ENCODE results near the gene CD82. TPM values are rescaled to one million over a fixed set of nuclear protein-coding genes. Genes with fewer than 3 reads are reported as not detected.

The CD82 gene
- total RNA-seq, 1 donor, result 22.0 TPM

DNA sequence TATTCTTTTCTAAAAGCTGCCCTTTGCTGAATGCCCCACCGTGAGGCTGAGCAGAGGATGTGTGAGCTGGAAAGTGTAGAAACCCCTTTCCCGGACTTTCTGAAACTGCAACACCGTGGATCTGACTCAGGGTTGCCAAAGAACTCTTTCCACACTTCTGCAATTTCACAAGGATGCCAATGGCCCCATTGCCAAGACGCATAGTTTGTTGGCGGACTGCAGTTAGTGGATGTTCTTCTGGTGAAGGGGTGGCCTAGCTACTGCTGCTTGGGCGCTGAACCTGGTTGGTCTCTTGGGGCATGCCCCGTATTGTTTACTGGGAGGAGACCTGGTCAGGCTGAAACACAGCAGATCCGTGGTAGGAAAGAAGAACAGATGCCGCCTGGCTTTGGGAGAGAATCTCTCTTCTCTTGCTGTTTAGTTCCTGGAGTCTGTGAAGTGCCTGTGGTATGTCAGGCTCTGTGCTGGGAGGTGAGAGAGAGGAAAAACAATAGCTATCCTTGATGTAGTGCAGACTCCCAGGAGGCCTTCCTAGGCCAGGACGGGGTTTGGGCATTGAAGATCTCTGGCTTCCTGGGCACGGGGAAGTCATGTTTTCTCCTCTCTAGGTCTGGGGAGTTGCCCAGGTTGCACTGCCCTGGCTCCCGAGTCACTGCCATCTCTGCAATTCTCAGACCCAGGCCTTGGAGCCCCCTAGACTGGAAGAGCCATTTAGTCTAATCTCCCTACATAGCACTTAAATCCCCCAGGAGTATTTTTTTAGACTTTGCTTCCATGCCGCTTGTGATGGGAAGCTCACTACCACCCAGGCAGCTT is 26.9 kb downstream of the CD82 start:
- no peaks in the 10 kb centered on the region for H3K9me3 ChIP-seq (ENCODE audit: low read depth, low read length)
- H3K4me3 ChIP-seq (ENCODE audit: low read length), result no peak overlapping the region
- no peaks in the 10 kb centered on the region for H3K27me3 ChIP-seq (ENCODE audit: insufficient read depth, low read length)
- H3K4me1 ChIP-seq (ENCODE audit: insufficient read depth, low read length), result peaks cover 54% of the 10 kb centered on the region

DNA sequence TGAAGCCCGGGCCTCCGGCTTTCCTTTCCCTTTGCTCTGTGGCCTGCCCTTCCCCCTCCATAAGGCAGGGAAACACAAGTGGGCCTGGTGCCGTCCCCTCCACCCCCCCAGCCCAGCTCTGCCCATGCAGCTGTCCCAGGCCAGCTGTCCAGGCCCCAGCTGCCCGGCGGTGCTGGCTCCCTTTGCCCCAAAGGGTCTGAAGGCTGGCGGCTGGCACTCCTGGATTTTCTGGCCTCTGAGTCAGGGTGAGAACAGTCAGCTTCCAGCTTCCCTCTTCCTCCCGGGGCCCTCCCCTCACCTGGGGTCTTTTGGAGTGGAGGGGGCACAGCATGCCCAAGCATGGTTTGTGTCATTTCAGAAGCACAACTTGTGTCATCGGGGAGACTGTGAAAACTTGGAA is 27.8 kb downstream of the CD82 start:
- Histone ChIP-seq H3K27me3 (ENCODE audit: insufficient read depth, low read length) (no peaks in the 10 kb centered on the region), H3K4me3 (ENCODE audit: low read length) (no peak overlapping the region), H3K9me3 (ENCODE audit: low read depth, low read length) (no peaks in the 10 kb centered on the region), H3K4me1 (ENCODE audit: insufficient read depth, low read length) (peaks cover 58% of the 10 kb centered on the region)

DNA sequence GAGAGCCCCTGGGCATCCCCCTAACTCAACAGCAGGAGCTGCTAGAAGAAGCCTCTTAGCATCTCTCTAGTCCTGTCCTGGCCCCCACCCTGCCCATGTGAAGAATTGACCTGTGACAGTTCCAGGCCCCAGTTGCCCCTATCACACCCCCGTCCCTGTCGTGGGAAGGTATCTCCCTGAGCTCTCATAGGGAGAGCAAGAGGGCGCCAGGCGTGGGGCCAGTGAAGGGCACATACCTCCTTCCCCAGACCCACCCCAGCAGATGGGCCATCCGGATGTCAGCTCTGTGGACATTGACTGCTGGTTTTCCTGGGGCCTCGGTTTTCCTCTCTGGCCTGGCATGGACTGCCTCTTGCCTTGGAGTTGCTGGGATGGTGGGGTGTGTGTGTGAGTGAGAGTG is 29.5 kb downstream of the CD82 start:
- H3K4me3 ChIP-seq (ENCODE audit: low read length), result no peak overlapping the region
- peaks cover 58% of the 10 kb centered on the region for H3K4me1 ChIP-seq (ENCODE audit: insufficient read depth, low read length)
- H3K27me3 ChIP-seq (ENCODE audit: insufficient read depth, low read length), result no peaks in the 10 kb centered on the region
- no peaks in the 10 kb centered on the region for H3K9me3 ChIP-seq (ENCODE audit: low read depth, low read length)

DNA sequence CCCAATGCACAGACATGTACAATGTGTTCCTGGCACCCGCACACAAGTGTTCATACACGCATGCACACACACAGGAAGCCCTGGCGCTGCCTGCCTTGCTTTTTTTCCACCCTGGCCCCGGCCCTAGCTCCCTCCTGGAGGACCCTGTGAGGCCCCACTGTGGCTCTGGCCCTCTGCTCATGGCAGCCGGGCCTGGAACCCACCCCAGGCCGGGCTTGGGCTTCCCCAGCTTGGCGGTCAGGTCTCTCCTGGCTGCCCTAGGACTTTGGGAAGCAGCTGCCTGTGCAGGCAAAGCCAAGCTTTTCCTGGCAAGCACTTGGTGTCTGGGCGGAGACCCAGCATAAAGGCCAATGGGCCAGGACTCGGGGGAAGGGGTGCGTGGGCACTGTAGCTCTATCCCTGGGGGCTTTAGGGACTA is 30.5 kb downstream of the CD82 start:
- H3K9me3 ChIP-seq (ENCODE audit: low read depth, low read length), result no peaks in the 10 kb centered on the region
- H3K4me3 ChIP-seq (ENCODE audit: low read length), result no peak overlapping the region
- no peaks in the 10 kb centered on the region for H3K27me3 ChIP-seq (ENCODE audit: insufficient read depth, low read length)
- peaks cover 51% of the 10 kb centered on the region for H3K4me1 ChIP-seq (ENCODE audit: insufficient read depth, low read length)

DNA sequence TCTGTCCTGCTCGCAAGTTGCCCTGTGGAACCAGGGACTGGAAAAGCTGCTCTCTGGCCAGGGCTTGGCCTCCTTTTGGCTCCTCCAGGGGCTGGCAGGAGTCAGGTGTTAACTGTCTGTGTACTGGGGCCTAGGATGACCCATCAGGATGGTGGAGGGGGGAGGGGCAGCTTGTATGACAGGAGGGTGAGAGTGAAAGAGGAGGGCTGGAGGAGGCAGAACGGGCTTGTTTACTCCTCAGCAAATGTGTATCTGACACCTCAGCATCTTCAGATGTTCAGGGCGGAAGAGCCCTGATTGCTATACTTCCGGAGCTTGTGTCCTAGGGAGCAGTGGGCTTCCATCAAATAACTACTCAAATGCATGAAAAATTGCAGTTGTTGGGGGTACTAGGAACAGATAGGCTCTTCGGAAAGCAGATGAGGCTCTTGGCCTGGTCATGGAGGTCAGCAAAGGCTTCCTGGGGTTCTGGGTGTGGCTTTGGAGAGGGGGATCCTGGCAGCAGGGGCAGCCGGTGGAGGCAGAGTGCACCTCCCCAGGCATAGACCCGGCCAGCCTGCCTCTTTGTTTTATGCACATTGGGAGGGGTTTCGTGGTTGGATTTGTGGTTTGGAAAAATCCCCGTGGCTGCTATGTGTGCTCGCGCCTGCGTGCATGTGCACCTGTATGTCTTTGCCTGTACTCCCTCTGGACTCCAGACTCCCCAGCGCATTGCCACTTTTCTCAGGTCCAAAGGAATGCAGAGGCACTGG is 31.2 kb downstream of the CD82 start:
- peaks cover 49% of the 10 kb centered on the region for H3K4me1 ChIP-seq (ENCODE audit: insufficient read depth, low read length)
- H3K27me3 ChIP-seq (ENCODE audit: insufficient read depth, low read length), result no peaks in the 10 kb centered on the region
- no peak overlapping the region for H3K4me3 ChIP-seq (ENCODE audit: low read length)
- H3K9me3 ChIP-seq (ENCODE audit: low read depth, low read length), result no peaks in the 10 kb centered on the region

DNA sequence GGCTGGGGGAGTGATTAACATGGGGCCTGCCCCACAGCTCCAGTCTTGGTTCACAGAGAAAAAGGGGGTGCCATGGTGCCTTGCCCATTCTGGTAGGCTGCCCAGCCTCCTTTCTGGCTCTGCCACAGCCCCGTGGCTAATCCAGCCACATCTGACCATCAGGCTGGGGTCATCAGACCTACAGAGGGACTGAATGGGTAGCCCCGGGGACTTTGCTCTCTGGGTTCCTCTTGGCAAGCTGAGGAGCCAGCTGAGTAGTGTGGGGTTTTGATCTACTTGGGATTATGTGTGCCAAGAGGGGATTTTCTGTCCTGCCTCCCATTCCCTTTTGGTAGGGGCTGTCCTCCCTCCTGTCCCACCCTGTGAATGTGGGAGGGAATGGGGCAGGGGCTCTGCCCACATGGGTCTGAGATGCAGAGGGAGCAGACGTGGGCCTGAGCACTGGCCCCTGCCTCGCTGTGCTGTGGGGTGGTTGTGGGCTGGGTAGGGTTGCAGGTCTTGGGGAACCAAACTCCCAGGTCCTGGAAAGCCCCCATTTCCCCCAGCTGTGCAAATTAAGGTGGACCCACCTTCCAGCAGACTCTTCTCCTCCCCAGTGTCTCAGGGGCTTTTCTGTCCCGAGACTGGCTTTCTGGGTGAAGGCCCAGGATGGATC is 32.0 kb downstream of the CD82 start:
- Histone ChIP-seq H3K4me1 (ENCODE audit: insufficient read depth, low read length) (peaks cover 46% of the 10 kb centered on the region), H3K27me3 (ENCODE audit: insufficient read depth, low read length) (no peaks in the 10 kb centered on the region), H3K9me3 (ENCODE audit: low read depth, low read length) (no peaks in the 10 kb centered on the region), H3K4me3 (ENCODE audit: low read length) (no peak overlapping the region)

DNA sequence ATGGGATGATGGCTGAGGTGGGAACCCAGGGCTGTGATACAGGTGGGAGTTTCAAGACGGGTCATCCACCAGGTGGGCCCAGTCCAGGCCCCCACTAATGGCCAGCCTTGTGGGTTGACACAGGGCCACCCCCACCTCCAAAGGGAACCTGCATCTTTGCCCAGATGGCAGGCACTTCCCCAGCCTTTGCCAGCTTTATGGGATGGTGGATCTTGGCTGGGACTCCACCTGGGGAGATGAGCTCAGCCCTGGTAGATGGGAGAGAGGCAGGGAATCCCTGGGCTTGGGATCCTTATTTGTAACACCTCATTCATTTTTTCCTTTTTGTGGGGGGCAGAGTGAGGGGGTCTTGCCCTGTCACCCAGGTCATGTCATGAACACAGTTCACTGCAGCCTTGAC is 33.4 kb downstream of the CD82 start:
- H3K4me1 ChIP-seq (ENCODE audit: insufficient read depth, low read length), result peaks cover 41% of the 10 kb centered on the region
- no peaks in the 10 kb centered on the region for H3K9me3 ChIP-seq (ENCODE audit: low read depth, low read length)
- no peaks in the 10 kb centered on the region for H3K27me3 ChIP-seq (ENCODE audit: insufficient read depth, low read length)
- H3K4me3 ChIP-seq (ENCODE audit: low read length), result no peak overlapping the region

DNA sequence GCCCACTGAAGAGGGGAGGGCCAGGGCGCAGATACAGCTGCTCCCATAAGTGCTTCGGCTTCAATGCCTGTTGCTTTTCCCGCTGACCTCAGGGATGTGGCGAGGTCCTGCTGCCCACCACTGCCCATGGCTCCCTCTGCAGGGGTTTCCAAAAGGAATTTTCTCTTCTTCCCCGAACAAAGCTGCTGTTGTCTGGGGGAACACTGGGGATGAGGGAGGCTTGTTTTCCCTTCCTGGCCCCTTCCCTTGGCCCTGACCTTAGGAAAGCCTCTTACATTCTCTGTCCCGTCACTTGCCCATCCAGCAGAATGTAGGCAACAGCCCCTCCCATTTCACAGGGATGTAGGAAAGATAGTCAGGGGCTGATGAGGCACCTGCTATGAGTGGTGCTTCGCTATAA is 34.8 kb downstream of the CD82 start:
- H3K9me3 ChIP-seq (ENCODE audit: low read depth, low read length), result no peaks in the 10 kb centered on the region
- no peak overlapping the region for H3K4me3 ChIP-seq (ENCODE audit: low read length)
- H3K27me3 ChIP-seq (ENCODE audit: insufficient read depth, low read length), result no peaks in the 10 kb centered on the region
- peaks cover 35% of the 10 kb centered on the region for H3K4me1 ChIP-seq (ENCODE audit: insufficient read depth, low read length)

DNA sequence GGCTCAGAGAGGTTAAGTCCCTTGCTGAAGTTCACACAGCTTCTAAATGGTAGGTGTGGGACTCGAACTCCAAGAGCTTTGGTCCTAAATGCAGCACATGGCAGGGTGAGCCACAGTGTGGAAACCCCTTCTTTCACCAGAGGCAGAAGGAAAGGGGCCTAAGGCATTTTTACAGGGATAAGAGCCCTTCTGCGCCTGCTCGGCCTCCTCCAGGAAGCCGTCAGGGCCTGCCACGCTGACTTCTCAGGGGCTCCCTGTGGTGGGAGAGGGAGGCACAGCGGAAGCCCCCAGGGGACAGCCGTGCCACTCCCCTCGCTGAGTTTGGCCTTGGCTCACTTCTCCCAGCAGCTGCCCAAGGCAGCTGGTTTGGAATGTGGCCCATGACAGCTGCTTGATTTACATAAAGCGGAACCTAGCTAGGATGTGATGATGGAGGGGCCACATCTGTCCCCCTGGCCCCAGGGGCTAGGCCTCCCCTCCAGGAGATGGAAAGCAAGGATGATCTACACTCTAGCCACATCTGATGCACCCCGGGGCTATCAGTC is 35.4 kb downstream of the CD82 start:
- H3K9me3 ChIP-seq (ENCODE audit: low read depth, low read length), result no peaks in the 10 kb centered on the region
- peaks cover 32% of the 10 kb centered on the region for H3K4me1 ChIP-seq (ENCODE audit: insufficient read depth, low read length)
- H3K4me3 ChIP-seq (ENCODE audit: low read length), result no peak overlapping the region
- H3K27me3 ChIP-seq (ENCODE audit: insufficient read depth, low read length), result no peaks in the 10 kb centered on the region

DNA sequence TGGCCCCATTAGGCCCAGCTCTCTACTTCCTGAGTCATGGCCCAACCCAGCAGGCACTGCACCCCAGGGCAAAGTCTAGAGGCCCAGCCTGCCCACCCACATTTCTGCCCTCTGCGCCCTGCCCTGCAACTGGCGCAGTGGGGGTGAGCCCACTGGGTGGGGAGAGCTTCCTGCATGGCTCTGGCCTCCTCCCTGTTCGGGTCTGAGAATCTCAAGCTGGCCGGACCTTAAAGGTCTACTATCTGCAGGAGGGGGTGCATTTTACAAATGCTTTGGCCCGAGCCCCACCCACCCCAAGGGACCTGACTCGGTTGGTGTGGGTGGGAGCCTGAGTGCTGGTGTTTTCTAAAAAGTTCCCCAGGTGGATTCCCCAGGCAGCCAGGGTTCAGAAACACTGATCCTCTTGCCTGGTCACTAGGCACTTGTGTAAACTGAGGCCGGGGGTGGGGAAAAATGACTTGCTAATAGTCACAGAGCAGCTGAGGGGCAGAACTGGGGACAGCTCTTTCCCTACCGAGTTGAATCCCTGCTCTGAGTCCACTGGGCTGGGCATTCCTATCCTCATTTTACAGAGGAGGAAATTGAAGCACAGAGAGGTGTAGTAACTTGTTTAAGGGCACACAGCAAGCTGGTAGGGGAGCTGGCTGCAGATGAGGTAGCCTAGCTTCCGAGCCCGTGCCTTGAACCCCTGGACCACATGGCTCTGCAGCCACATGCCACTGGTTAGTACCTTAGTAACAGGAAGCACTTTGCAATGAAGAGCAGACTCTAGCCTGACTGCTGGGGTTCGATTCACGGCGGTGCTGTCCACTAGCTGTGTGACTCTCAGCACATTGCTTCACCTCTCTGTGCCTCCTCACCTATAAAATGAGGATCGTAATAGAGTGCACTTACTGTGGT is 36.3 kb downstream of the CD82 start:
- Histone ChIP-seq H3K27me3 (ENCODE audit: insufficient read depth, low read length) (no peaks in the 10 kb centered on the region), H3K4me3 (ENCODE audit: low read length) (no peak overlapping the region), H3K9me3 (ENCODE audit: low read depth, low read length) (no peaks in the 10 kb centered on the region), H3K4me1 (ENCODE audit: insufficient read depth, low read length) (peaks cover 23% of the 10 kb centered on the region)

DNA sequence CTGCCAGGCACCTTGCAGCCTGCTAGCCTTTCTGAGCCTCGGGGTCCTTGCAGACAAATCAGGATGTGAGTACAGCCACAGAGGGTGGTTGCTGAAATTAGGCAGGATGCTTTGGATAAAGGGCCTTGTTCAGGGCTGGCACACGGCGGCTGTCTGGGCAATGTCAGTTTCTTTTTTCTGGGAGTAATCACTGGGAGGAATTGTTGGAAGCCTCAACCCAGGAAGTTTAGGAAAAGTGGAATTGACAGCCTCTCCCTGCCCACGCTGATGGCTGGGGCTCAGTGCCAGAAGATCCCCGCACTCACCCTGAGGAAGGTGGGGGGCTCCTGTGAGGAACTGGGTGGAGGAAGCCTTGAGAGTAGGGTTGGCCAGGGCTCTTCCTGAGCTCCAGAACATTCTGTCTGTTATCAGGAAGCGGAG is 37.4 kb downstream of the CD82 start:
- H3K27me3 ChIP-seq (ENCODE audit: insufficient read depth, low read length), result no peaks in the 10 kb centered on the region
- no peak overlapping the region for H3K4me3 ChIP-seq (ENCODE audit: low read length)
- H3K4me1 ChIP-seq (ENCODE audit: insufficient read depth, low read length), result peaks cover 17% of the 10 kb centered on the region
- H3K9me3 ChIP-seq (ENCODE audit: low read depth, low read length), result no peaks in the 10 kb centered on the region

DNA sequence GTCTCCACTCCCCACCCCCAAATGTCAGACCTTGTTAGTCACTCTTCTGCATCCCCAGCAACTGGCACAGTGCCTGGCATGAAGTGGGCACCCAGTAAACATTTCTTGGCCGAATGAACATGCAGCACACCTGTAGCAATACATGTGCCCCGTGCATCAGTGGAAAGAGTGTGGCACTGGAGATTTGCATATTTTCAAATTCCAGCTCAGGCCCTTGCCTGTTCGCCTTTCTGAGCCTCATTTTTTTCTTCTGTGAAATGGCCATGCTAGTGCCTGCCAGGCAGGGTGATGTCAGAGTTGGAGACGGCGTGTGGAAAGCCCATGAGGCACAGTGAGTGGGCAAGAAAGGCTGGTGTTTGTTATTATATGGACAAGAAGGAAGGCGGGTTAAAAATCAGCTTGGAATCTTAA is 38.7 kb downstream of the CD82 start:
- no peak overlapping the region for H3K4me3 ChIP-seq (ENCODE audit: low read length)
- H3K9me3 ChIP-seq (ENCODE audit: low read depth, low read length), result no peaks in the 10 kb centered on the region
- H3K27me3 ChIP-seq (ENCODE audit: insufficient read depth, low read length), result no peaks in the 10 kb centered on the region
- peaks cover 29% of the 10 kb centered on the region for H3K4me1 ChIP-seq (ENCODE audit: insufficient read depth, low read length)

DNA sequence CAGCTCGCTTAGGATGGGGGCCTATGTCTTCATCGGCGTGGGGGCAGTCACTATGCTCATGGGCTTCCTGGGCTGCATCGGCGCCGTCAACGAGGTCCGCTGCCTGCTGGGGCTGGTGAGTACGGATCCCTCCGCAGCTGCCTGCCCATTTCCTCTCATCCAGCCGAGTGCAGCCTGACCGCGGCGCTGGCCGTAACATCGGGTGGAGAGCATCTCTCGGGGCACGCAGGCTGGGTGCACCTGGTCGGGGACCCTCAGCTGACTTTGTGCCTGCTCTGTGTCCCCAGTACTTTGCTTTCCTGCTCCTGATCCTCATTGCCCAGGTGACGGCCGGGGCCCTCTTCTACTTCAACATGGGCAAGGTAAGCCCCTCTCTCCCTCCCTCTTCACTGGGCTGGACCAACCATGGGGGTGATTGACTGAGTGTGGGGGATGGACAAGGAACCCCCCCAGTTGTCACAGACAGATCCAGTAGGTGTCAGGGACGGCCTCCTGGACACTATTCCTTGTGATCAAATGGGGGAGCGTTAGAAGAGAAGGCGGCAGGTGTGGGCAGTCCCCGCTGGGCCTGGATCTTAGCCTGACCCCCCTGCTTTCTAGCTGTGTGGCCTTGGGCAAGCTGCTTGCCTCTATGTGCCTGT is 39.7 kb downstream of the CD82 start:
- Histone ChIP-seq H3K27me3 (ENCODE audit: insufficient read depth, low read length) (no peaks in the 10 kb centered on the region), H3K4me1 (ENCODE audit: insufficient read depth, low read length) (peaks cover 40% of the 10 kb centered on the region), H3K9me3 (ENCODE audit: low read depth, low read length) (no peaks in the 10 kb centered on the region), H3K4me3 (ENCODE audit: low read length) (no peak overlapping the region)

DNA sequence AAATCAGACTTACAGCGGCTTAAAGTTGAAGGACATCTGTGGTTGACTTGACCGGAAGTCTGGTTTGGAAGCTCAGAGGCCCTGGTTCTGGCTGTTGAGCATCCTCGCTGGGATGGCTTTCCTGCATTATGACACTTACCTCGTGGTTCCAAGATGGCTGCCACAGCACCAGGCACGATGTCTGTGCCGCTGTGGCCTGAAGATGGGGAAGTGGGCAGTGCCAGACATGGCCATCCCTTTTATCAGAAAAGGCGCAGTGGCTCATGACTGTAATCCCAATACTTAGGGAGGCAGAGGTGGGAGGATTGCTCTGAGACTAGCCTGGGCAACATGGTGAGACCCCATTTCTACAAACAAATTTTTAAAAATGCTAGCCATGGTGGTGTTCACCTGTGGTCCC is 40.5 kb downstream of the CD82 start:
- no peak overlapping the region for H3K4me3 ChIP-seq (ENCODE audit: low read length)
- H3K27me3 ChIP-seq (ENCODE audit: insufficient read depth, low read length), result no peaks in the 10 kb centered on the region
- no peaks in the 10 kb centered on the region for H3K9me3 ChIP-seq (ENCODE audit: low read depth, low read length)
- peaks cover 47% of the 10 kb centered on the region for H3K4me1 ChIP-seq (ENCODE audit: insufficient read depth, low read length)

All from mononuclear cell (primary cell).